LoVo (cell line): Measurements from ENCODE around the gene POLR2C.

Experiments used
- DNase-seq: peaks from one replicate; pipeline ENCODE4 v3.0.0-alpha.2; 2016; ENCODE audit warnings: low spot score

The POLR2C gene

GRCh38 chr16:57504001-57504400, 41.5 kb downstream of the POLR2C start:
- DNase-seq, result no peak

- no peak for DNase-seq
These were observed 42.0 kb downstream of the POLR2C start for GRCh38 chr16:57504491-57504890.

- DNase-seq, result no peak
These were observed 42.7 kb downstream of the POLR2C start for GRCh38 chr16:57505169-57505568.

GRCh38 chr16:57507136-57508034, 44.9 kb downstream of the POLR2C start:
- no peak for DNase-seq

- no peak for DNase-seq
These were observed 45.6 kb downstream of the POLR2C start for GRCh38 chr16:57508035-57508425.

- no peak for DNase-seq
These were observed 46.9 kb downstream of the POLR2C start for GRCh38 chr16:57509231-57509923.

- DNase-seq, result no peak
These were observed 47.8 kb downstream of the POLR2C start for GRCh38 chr16:57510016-57510871.

- DNase-seq, result no peak
These were observed 50.0 kb downstream of the POLR2C start for GRCh38 chr16:57512296-57513001.

- no peak for DNase-seq
These were observed 51.1 kb downstream of the POLR2C start for GRCh38 chr16:57513371-57514102.

- DNase-seq, result no peak
These were observed 51.9 kb downstream of the POLR2C start for GRCh38 chr16:57514371-57514770.

- DNase-seq, result no peak
These were observed 52.5 kb downstream of the POLR2C start for GRCh38 chr16:57514791-57515600.

GRCh38 chr16:57516176-57516725, 53.8 kb downstream of the POLR2C start:
- no peak for DNase-seq

GRCh38 chr16:57516773-57517172, 54.3 kb downstream of the POLR2C start:
- no peak for DNase-seq

GRCh38 chr16:57517397-57518367, 55.2 kb downstream of the POLR2C start:
- no peak for DNase-seq

GRCh38 chr16:57518520-57518919, 56.0 kb downstream of the POLR2C start:
- no peak for DNase-seq

- DNase-seq, result no peak
These were observed 56.4 kb downstream of the POLR2C start for GRCh38 chr16:57518922-57519321.

- peak; percentile 59 for DNase-seq
These were observed 57.4 kb downstream of the POLR2C start for GRCh38 chr16:57519796-57520360.
